Activated gamma-delta T cell treated with Interleukin-2 at 50 U/mL for 16 hours (primary cell): ENCODE data around the gene ACD.

ENCODE experiments used
- DNase-seq: peaks from one replicate; pipeline ENCODE4 v3.0.0-alpha.2; 2020

Gene ACD

DNA sequence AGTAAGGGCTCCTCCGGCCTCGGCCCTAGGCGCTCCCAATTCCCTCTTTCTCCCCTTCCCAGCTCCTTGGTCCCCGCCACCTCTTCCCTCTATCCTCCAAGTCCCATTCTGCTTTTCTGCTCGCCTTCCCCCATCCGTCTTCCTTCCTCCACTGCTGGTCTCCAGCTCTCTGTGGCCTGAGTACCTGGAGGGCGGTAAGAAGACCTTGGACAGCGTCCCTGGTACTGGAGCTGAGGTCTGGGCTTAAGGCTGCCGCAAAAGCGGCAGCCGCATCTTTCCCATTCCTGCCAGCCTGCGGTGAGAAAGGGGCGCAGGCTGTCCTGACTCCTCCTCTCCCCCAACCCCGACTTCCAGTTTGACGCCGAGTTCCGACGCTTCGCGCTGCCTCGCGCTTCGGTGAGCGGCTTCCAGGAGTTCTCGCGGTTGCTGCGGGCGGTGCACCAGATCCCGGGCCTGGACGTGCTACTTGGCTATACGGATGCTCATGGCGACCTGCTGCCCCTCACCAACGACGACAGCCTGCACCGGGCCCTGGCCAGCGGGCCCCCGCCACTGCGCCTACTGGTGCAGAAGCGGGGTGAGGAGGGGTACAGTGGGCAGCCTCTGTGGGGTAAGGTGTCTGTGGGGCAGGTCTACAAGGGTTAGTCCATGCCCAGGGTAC, 1.2 kb upstream of the ACD start:
- DNase-seq = no peak

DNA sequence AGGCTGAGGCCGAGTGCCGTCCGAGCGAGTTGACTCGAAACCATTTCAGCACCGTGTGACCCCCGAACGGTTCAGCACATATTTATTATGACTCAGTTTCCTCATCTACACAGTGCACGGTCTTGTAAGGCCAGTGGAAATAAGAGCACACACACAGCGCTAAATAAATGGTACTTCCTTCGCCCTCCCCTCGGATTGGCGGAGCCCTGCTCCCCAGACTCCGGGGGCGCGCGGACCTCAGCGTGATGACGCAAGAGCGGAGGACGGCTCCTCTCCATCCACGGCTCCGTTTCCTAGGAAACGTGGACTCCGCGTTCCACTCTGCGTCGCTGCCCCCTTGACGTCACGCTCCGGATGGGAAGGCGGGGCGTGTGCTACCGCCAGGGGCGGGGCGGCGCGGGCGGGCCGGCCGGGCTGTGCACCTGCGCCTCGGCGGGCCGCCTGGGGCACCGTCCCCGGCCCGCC, 536 bp upstream of the ACD start, which contains the start of gene PARD6A:
Gene PARD6A (plus strand): TSS at position 397 of the 465 bp plus-strand sequence. CDS start 79 bp downstream, outside the sequence.
- DNase-seq = peak; percentile 93

GRCh38 chr16:67658849-67659674, 998 bp downstream of the ACD start:
- DNase-seq = no peak

DNA sequence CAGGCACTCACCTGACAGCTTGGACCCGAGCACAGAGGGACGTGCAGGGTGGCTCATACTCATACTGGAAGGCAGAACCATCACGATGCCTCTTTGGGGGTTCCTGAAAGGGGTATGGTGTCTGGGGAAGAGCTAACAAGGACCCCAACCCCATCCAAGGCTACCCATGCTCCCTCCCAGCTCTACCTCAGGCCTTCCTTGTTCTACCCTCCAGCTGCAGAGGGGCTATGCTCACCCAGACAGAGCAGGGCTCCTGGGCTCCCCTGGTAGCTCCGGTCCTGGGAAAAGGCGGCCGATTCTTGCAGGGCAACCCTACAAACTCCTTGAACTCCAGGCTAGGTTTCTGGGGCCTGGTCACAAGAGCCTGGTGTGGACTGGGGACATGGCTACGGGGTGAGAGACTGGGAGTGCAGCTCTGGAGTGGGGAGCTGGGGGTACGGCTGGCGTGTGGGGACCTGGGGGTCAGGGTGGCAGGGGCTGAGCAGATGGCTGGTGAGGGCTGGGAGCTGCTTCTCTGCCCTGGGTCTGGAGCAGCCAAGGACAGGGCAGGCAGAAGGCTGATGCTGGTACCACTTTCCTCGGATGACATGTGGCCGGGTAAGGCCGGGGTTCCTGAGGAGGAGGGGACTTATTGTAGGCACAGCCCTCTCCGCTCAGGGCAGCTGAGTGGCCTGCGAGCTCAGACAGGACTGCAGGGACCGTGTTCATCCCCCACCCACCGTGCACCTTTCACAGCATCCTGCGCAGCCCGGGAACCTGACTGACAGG, 2.1 kb downstream of the ACD start:
- no peak for DNase-seq

GRCh38 chr16:67657017-67657608, 2.9 kb downstream of the ACD start:
- DNase-seq = no peak

DNA sequence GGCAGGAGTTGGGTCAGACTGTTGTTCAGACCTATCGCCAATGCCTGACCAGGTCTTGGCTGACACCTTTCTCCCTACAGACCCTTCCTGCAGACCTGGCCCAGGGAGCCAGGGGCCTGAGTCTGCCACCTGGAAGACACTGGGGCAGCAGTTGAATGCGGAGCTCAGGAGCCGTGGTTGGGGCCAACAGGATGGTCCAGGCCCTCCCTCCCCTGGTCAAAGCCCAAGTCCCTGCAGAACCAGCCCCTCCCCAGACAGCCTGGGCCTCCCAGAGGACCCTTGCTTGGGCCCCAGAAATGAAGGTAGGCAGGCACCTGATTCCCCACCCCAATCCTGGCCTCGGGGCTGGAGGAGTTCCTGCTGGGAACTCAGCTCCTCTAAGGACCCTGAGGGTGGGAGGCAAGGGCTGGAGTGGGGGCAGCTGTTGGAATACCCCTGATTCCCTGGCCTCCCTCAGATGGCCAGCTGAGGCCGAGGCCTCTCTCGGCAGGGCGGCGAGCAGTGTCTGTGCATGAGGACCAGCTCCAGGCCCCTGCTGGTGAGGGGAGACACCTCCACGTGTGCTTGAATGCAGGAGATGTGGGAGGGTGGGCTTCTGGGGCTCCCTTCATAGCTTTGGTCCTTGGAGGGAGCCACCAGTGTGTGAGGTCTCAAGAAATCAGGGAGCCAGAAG, 3.6 kb downstream of the ACD start:
- no peak for DNase-seq

GRCh38 chr16:67655363-67655762, 4.7 kb downstream of the ACD start:
- DNase-seq = no peak

GRCh38 chr16:67654403-67654911, 5.6 kb downstream of the ACD start:
- DNase-seq = no peak

GRCh38 chr16:67653789-67654402, 6.2 kb downstream of the ACD start:
- DNase-seq = no peak

- DNase-seq = no peak
These were observed 6.8 kb downstream of the ACD start for GRCh38 chr16:67653128-67653788.

DNA sequence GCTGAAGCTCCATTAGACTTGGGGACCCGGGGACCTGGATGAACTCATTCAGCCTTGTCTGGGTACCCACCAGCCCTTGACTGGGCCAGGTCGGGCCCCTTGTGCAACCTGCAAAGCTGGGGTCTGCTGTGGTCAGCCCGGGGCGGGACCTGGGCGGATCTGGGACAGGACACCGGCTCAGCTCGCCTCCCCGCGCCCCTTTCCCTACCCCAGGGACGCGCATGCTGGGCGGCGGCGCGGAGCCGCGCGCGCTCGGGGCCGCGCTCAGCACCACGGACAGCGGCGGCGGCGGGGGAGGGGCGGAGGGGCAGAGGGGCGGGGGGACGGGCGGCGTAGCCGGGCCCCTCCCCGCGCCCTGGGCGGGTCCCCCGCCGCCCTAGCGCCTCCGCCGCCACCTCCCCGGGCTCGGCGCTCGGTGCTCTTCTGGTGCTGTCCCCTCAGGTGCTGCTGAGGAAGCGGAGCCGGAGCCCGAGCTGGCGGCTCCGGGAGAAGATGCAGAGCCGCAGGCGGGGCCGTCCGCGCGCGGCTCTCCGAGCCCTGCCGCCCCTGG, 7.4 kb downstream of the ACD start:
- DNase-seq = no peak

- DNase-seq = no peak
These were observed 8.2 kb downstream of the ACD start for GRCh38 chr16:67651847-67652246.

DNA sequence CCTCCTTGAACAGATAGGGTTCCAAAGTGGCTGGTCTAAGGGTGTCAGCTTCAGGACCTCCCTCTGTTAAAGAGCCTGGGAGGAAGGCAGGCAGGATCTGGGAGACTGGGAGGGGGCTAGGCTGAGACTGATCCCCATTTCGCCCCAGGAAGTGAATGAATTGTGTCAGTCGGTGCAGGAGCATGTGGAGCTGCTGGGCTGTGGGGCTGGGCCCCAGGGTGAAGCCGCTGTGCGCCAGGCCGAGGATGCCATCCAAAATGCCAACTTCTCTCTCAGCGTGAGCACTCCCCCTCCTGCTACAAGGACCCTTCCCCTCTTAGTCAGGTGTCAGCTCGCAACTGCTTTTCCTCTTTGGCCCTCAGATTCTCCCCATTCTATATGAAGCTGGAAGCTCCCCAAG, 9.0 kb downstream of the ACD start:
- DNase-seq = no peak

- no peak for DNase-seq
These were observed 10.0 kb downstream of the ACD start for GRCh38 chr16:67650023-67650422.

- DNase-seq = no peak
These were observed 10.5 kb downstream of the ACD start for GRCh38 chr16:67649494-67649931.

GRCh38 chr16:67648764-67649407, 11.2 kb downstream of the ACD start:
- no peak for DNase-seq

DNA sequence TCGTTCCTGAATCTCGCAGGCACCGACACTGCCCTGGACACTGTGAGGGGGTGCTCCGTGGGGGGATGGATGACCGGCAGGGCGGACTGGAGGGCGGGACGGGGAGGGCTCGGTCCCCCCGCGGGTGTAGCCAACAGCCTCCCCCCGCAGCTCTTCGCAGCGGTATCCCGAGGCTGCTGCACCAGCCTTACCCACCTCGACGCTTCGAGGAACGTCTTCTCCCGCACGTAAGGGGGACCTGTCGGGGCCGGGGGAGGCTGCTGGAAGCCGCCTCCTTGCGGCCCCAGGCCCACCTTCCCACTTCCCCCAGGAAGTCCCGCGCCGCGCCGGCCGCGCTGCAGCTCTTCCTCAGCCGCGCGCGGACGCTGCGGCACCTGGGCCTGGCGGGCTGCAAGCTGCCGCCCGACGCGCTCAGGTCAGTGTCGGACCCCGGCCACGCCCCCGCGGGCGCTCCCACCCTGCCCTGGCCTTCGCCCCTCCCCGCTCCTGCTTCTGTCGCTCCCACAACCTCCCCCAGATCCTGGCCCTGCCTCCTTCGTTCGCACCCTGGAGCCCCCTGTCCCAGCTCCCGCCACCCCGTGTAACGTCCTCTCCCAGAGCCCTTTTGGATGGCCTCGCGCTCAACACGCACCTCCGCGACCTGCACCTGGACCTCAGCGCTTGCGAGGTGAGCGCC, 11.8 kb downstream of the ACD start:
- no peak for DNase-seq

DNA sequence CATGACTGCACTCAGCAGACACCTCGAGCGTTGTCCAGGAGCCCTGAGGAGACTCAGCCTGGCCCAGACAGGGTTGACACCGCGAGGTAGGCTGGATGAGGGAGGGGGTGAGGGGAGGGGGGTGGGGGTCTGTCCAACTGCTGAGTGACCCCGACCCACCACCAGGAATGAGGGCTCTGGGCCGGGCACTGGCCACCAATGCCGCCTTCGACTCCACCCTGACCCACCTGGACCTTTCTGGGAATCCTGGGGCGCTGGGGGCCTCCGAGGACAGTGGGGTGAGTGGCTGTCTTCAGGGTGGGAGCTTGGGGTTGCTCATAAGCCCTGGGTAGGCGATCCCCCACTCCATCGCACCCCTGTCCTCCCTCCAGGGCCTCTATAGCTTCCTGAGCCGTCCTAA, 12.4 kb downstream of the ACD start:
- no peak for DNase-seq

DNA sequence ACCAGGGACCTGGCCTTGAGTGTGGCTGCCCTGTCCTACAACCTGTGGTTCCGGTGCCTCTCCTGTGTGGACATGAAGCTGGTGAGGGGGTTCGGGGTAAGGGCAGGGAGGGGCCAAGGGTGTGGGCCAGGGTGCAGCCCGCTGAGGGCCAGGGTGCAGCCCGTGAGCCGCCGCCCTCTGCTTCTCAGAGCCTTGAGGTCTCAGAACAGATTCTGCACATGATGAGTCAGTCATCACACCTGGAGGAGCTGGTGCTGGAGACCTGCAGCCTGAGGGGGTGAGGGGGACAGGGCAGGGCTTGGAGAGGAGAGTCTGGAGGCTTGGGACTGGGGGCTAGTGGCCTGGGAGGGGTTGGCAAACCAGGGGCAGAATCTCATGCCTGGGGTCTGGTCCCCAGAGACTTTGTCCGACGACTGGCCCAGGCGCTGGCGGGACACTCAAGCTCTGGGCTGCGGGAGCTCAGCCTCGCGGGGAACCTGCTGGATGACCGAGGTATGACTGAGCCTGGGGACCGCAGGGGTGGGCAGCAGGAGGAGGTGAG, 12.9 kb downstream of the ACD start:
- DNase-seq = no peak
